GM12874 (cell line): ENCODE measurements around the gene PEX26.

Experiments
- TF ChIP-seq, protein P1 (sequence below): IDR thresholded peaks from 2 replicates; pipeline ENCODE4 v1.5.1; 2011; ENCODE audit warnings: low read depth, mild to moderate bottlenecking, control low read depth, low read length, moderate library complexity; ENCODE audit not compliant: insufficient read depth

The PEX26 gene

DNA sequence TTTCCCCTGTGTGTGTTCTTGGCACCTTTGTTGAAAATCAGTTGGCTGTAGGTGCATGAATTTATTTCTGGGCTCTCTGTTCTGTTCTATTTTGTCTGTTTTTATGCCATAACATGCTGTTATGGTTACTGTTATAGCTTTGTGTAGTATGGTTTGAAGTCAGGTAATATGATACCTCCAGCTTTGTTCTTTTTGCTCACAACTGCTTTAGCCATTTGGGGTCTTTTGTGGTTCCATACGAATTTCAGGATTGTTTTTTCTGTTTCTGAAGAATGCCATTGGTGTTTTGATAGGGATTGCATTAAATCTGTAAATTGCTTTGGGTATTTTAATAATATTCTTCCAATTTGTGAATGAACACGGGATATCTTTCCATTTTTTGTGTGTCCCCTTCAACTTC lies 4.7 kb downstream of the PEX26 start:
- TF ChIP-seq, protein P1, sequence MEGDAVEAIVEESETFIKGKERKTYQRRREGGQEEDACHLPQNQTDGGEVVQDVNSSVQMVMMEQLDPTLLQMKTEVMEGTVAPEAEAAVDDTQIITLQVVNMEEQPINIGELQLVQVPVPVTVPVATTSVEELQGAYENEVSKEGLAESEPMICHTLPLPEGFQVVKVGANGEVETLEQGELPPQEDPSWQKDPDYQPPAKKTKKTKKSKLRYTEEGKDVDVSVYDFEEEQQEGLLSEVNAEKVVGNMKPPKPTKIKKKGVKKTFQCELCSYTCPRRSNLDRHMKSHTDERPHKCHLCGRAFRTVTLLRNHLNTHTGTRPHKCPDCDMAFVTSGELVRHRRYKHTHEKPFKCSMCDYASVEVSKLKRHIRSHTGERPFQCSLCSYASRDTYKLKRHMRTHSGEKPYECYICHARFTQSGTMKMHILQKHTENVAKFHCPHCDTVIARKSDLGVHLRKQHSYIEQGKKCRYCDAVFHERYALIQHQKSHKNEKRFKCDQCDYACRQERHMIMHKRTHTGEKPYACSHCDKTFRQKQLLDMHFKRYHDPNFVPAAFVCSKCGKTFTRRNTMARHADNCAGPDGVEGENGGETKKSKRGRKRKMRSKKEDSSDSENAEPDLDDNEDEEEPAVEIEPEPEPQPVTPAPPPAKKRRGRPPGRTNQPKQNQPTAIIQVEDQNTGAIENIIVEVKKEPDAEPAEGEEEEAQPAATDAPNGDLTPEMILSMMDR: no peak

DNA sequence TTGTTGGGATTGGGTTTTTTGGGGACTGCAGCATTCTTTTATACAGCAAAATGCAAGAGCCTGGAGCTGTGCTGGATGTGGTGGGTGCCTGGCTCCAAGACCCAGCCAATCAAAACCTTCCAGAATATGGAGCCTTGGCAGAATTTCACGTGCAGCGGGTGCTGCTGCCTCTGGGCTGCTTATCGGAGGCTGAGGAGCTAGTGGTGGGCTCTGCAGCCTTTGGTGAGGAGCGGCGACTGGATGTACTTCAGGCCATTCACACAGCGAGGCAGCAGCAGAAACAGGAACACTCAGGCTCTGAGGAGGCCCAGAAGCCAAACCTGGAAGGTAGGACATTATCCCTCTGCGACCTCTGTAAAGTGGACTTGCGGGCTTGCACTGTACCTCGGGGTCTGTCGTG lies 5.6 kb downstream of the PEX26 start:
- TF ChIP-seq, protein P1: no peak

DNA sequence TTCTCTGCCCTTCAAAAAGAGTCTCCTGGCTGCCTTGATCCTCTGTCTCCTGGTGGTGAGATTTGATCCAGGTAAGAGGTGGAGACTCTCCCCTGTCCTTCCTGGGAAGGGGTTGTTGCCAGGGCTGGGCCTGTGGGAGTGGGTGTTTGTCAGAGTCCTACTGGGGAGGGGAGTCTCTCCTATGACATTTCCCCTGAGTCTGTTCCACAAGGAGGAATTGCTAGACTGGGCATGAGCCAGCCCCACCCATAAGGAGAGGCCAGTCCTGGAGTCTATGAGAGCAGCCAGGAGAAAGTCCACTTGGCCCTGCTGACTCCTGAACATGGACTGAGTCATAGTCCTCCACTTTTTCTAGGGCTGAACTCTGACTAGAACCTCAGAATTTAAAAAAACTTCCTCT lies 7.4 kb downstream of the PEX26 start:
- TF ChIP-seq, protein P1: no peak

DNA sequence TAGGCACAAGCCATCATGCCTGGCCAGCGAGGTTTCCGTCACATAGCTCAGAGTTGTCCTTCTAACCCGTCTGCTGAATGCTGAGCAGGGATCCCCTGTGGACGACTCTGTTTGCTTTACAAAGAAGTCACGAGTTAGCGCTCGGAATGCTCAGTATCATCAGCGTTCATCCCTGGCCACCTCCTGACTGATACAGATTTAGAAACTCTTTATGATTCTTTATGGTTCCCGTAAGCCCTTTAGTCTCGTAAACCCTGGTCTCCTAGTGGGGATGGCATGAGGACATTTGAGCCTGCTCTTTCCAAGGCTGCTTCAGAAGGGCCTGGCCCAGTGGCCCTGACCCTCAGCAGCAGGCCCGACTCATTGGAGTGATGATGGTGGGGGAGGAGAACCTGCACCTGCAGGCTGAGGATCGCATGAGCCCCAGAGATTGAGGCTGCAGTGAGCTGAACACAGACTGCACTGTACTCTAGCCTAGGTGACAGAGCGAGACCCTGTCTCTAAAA lies 9.6 kb downstream of the PEX26 start:
- TF ChIP-seq, protein P1: no peak

DNA sequence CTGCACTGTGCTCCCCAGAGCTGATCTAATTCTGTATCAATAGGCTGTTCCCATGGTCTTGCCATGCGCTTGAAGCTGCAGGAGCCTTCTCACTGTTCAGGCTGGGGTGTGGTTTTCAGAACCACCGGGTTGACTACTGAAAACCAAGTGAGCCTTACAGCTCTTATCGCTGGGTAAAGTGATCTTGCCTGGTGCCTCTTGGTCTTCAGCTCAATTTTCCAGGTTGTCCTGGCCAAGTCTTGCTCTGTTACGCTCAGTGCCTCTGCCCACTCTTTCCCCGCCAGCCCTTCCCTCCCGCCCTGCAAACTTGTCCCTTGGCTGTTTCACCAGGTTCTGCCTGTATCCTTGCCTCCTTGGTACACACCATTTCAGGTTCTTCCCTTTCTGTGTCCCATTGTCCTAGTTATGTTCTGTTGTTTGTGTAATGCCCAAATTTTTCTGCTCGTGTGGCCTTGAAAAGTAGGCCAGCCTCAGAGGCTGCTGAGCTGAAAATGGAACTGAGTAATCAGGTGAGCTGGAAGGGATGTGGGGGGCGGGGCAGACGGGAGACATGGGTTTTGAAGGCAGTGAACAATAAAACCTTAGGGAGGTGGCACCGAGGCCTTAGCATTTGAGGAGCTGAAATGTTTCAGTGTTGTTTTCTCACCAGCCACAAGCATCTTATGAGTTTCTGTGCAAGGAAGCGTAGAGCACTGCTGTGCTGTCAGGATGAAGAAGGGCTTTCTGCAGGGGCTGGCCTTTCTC lies 11.2 kb downstream of the PEX26 start:
- TF ChIP-seq, protein P1: no peak

DNA sequence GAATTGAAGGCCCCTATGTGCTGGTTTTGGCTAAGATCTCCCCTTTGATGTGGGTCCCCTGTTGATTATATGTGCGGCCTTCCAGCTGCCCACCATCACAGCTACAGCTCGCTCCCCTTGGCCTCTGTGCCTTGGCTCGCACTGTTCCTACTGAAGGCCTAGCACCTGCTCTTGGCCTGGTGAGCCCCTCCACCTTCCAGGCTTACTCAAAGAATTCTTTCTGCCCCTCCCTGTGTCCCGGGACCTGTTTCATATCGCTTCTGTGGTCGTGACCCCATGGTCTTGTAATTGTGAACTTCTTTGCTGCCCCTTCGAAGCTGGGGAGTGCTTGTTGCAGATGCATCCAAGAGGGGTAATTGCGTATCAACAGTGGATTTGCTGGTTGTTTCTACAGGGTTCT lies 12.5 kb downstream of the PEX26 start:
- TF ChIP-seq, protein P1: no peak

DNA sequence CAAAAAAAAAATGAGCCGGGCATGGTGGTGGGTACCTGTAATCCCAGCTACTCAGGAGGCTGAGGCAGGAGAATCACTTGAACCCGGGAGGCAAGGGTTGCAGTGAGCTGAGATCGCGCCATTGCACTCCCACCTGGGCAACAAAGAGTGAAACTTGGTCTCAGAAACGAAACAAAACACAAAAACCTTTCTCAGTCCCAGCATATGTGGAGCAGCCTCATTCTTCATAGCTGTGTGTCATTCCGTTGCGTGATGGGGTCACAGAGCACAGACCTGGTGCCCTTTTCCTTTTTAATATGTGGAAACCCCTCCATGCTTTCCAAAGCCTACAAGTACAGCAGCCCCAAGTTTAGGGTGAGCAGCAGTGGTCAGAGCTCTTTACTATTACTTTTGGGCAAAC lies 13.7 kb downstream of the PEX26 start:
- TF ChIP-seq, protein P1: no peak
